Measurements from ENCODE around the gene PRKN.

DNA sequence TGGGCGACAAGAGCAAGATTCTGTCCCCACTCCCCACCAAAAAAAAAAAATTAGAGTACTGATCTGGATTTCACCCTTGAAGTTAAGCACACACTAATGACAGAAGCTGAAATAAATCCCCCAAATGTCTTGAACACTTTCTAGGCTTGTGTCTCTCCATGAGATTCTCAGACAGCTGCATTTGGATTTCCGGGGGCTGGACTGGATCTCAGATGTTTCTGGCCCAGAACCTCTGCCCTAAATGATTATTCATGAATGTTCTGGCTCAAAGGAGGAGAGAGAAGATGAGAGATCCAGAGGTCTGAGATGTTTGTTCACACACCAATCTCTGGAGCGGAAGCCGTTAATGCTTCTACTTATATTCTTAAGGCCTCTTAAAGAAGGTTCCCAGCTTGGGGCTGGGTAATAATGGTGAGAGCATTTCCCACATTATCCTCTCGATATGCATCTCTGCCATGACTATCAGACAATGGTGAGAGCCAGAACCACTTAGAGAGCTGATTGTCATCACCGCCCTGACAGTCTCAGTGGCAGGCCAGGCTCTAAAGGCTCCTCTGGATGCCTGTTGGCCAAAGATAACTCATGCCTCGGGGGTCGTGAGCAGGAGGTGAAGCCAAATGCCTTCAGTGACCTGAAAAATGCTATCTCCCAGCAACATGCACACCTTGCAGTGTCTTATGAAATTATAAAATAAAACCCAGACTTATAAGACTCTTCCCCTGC lies 1325.8 kb downstream of the PRKN start:
- TF ChIP-seq, protein P1, sequence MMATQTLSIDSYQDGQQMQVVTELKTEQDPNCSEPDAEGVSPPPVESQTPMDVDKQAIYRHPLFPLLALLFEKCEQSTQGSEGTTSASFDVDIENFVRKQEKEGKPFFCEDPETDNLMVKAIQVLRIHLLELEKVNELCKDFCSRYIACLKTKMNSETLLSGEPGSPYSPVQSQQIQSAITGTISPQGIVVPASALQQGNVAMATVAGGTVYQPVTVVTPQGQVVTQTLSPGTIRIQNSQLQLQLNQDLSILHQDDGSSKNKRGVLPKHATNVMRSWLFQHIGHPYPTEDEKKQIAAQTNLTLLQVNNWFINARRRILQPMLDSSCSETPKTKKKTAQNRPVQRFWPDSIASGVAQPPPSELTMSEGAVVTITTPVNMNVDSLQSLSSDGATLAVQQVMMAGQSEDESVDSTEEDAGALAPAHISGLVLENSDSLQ (IDR thresholded peaks at IDR 0.05): no peak
- no peak for TF ChIP-seq SUZ12 (IDR thresholded peaks at IDR 0.05)

All from HEK293T (cell line).